ENCODE data around the gene OSBPL9.
"Not testable (repeated sequence)": the region's sequence is repeated elsewhere in the genome, so short reads cannot be mapped to it uniquely, and the experiment has no call there.

The OSBPL9 gene

GRCh38 chr1:51689643-51690042, 72.8 kb downstream of the OSBPL9 start:
- no peak for ATAC-seq (replicated peaks; ENCODE audit: extremely low read depth, poor library complexity, severe bottlenecking)
- Mint-ChIP-seq H3K4me1 (peaks cover 13% of the 10 kb centered on the region), H3K4me3 (no peak overlapping the region), H3K27me3 (no peaks in the 10 kb centered on the region), H3K9me3 (no peaks in the 10 kb centered on the region), H3K27ac (ENCODE audit: low read depth) (no peak overlapping the region), H3K36me3 (ENCODE audit: insufficient read depth) (peaks cover 5% of the 10 kb centered on the region)
- DNase-seq (ENCODE audit: low spot score in 2 of 2): no peak

GRCh38 chr1:51690285-51690961, 73.5 kb downstream of the OSBPL9 start:
- no peak for DNase-seq (ENCODE audit: low spot score in 2 of 2)
- no peaks in the 10 kb centered on the region for H3K27me3 Mint-ChIP-seq
- H3K9me3 Mint-ChIP-seq: no peaks in the 10 kb centered on the region
- peaks cover 2% of the 10 kb centered on the region for H3K36me3 Mint-ChIP-seq (ENCODE audit: insufficient read depth)
- no peak for ATAC-seq (replicated peaks; ENCODE audit: extremely low read depth, poor library complexity, severe bottlenecking)
- no peak overlapping the region for H3K27ac Mint-ChIP-seq (ENCODE audit: low read depth)
- peaks cover 13% of the 10 kb centered on the region for H3K4me1 Mint-ChIP-seq
- H3K4me3 Mint-ChIP-seq: no peak overlapping the region

- DNase-seq (ENCODE audit: low spot score in 2 of 2) (no peak), ATAC-seq (replicated peaks; ENCODE audit: extremely low read depth, poor library complexity, severe bottlenecking) (no peak)
- Mint-ChIP-seq H3K27me3 (no peaks in the 10 kb centered on the region), H3K4me3 (no peak overlapping the region), H3K36me3 (ENCODE audit: insufficient read depth) (peaks cover 2% of the 10 kb centered on the region), H3K27ac (ENCODE audit: low read depth) (no peak overlapping the region), H3K4me1 (peaks cover 13% of the 10 kb centered on the region), H3K9me3 (no peaks in the 10 kb centered on the region)
Observed at GRCh38 chr1:51691920-51692319, 75.0 kb downstream of the OSBPL9 start.

DNA sequence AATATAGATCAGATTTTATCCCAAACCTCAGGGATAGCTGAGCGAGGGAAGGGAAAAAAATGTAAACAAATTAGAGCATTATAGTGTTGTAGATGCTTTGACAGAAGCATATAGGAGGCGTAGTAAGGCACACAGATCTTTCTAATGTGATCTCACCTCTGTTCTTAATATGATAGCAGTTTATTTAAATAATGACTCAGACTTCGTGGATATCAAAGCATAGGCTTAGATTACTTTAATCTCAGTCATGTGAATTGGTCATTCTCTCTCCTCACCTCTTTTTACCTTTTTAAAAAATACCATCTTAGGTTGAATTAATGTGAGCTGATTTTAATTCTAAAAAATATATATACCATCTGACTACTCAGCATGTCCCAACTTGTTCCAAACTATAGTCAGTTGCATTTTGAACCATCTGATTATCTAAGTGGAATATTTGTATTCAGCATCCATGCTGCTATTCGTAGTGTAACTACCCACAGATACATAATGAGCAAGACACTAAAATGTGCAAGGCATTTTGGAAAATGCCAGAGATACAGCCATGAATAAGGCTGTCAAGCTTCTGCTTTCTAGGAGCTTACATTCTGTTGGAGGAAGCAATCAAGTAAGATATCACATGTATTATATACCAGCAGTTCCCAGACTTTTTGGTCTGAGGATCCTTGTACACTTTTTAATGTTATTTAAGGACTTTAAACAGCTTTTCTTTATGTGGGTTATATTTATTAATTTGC, 76.7 kb downstream of the OSBPL9 start:
- Mint-ChIP-seq H3K27me3 (no peaks in the 10 kb centered on the region), H3K4me3 (no peak overlapping the region), H3K9me3 (no peaks in the 10 kb centered on the region), H3K36me3 (ENCODE audit: insufficient read depth) (no peaks in the 10 kb centered on the region), H3K27ac (ENCODE audit: low read depth) (no peak overlapping the region), H3K4me1 (peaks cover 5% of the 10 kb centered on the region)
- ATAC-seq (replicated peaks; ENCODE audit: extremely low read depth, poor library complexity, severe bottlenecking) (no peak), DNase-seq (ENCODE audit: low spot score in 2 of 2) (no peak)

- H3K4me3 Mint-ChIP-seq: no peak overlapping the region
- no peaks in the 10 kb centered on the region for H3K9me3 Mint-ChIP-seq
- DNase-seq (ENCODE audit: low spot score in 2 of 2) (no peak), ATAC-seq (replicated peaks; ENCODE audit: extremely low read depth, poor library complexity, severe bottlenecking) (no peak)
- H3K27me3 Mint-ChIP-seq: no peaks in the 10 kb centered on the region
- H3K36me3 Mint-ChIP-seq (ENCODE audit: insufficient read depth): no peaks in the 10 kb centered on the region
- H3K27ac Mint-ChIP-seq (ENCODE audit: low read depth): no peak overlapping the region
- peaks cover 7% of the 10 kb centered on the region for H3K4me1 Mint-ChIP-seq
Observed at GRCh38 chr1:51697166-51697565, 80.3 kb downstream of the OSBPL9 start.

DNA sequence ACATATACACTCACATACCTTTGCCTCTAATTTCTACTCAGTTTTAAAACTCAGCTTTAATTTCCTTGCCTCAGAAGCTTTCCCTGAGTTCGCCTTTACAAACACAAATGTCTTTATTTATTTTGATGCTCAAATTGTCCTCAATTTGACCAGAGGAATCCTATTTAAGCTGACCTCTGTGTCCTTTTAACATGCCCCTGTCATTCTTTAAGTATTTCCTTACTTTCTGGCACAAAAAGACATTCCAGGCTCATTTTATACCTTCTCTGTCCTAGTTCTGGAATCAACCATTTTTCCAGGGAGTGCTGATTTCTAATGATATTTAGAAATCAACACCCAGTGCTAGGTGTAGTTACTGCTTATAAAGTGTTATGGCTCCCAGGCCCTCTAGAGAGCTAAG, 82.5 kb downstream of the OSBPL9 start:
- Mint-ChIP-seq H3K27ac (ENCODE audit: low read depth) (no peak overlapping the region), H3K36me3 (ENCODE audit: insufficient read depth) (peaks cover 3% of the 10 kb centered on the region), H3K4me3 (no peak overlapping the region), H3K9me3 (no peaks in the 10 kb centered on the region), H3K4me1 (peaks cover 7% of the 10 kb centered on the region), H3K27me3 (no peaks in the 10 kb centered on the region)
- DNase-seq (ENCODE audit: low spot score in 2 of 2) (no peak), ATAC-seq (replicated peaks; ENCODE audit: extremely low read depth, poor library complexity, severe bottlenecking) (no peak)

GRCh38 chr1:51701782-51702181, 84.9 kb downstream of the OSBPL9 start:
- not testable (repeated sequence) for H3K9me3 Mint-ChIP-seq; DNase-seq (ENCODE audit: low spot score in 2 of 2); H3K27ac Mint-ChIP-seq (ENCODE audit: low read depth); ATAC-seq (replicated peaks; ENCODE audit: extremely low read depth, poor library complexity, severe bottlenecking); H3K4me3 Mint-ChIP-seq; H3K27me3 Mint-ChIP-seq; H3K36me3 Mint-ChIP-seq (ENCODE audit: insufficient read depth)
- H3K4me1 Mint-ChIP-seq: peaks cover 13% of the 10 kb centered on the region

GRCh38 chr1:51702220-51702619, 85.3 kb downstream of the OSBPL9 start:
- not testable (repeated sequence) for H3K9me3 Mint-ChIP-seq; H3K4me3 Mint-ChIP-seq; DNase-seq (ENCODE audit: low spot score in 2 of 2); H3K36me3 Mint-ChIP-seq (ENCODE audit: insufficient read depth); H3K27ac Mint-ChIP-seq (ENCODE audit: low read depth); H3K27me3 Mint-ChIP-seq; ATAC-seq (replicated peaks; ENCODE audit: extremely low read depth, poor library complexity, severe bottlenecking)
- peaks cover 18% of the 10 kb centered on the region for H3K4me1 Mint-ChIP-seq

DNA sequence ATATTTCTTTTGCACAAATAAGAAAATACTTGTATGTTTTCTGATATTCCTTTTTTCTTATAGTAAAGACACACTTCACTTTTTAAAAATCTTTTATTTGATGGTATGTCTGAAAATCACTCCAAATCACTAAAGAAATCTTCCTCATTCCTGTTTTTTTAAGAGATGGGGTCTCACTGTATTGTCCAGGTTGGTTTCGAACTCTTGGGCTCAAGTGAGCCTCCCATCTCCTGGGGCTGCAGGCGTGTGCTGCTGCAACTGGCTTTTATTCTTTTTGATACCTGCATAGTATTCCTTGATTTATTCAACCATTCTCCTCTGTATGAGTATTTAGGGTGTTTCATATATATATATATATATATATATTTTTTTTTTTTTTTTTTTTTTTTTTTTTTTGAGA, 88.1 kb downstream of the OSBPL9 start:
- Mint-ChIP-seq H3K4me1 (peaks cover 21% of the 10 kb centered on the region), H3K36me3 (ENCODE audit: insufficient read depth) (peaks cover 3% of the 10 kb centered on the region), H3K9me3 (no peaks in the 10 kb centered on the region), H3K27me3 (no peaks in the 10 kb centered on the region), H3K4me3 (no peak overlapping the region), H3K27ac (ENCODE audit: low read depth) (no peak overlapping the region)
- ATAC-seq (replicated peaks; ENCODE audit: extremely low read depth, poor library complexity, severe bottlenecking): no peak
- no peak for DNase-seq (ENCODE audit: low spot score in 2 of 2)

GRCh38 chr1:51708911-51709760, 92.2 kb downstream of the OSBPL9 start:
- Mint-ChIP-seq H3K27me3 (no peaks in the 10 kb centered on the region), H3K9me3 (no peaks in the 10 kb centered on the region), H3K27ac (ENCODE audit: low read depth) (no peak overlapping the region)

DNA sequence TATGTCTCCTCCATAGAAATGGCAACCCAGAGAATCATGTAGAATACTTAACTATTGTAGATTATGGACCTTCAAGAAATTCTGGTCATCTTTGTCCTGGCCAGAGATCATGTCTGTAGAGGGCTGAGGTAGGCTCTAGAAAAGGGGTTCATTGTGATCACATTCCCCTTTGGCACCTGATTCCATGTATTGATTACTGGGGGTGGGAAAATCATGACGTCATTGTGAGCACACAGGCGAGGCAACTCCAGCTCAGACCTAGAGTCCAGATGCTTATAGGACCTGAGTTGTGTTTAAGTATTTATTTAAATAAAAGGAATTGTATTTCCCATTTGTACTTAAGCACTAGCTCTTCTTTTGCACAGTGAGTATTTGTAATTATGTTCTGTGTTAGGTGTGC, 93.1 kb downstream of the OSBPL9 start:
- peaks cover 3% of the 10 kb centered on the region for H3K36me3 Mint-ChIP-seq (ENCODE audit: insufficient read depth)
- no peak overlapping the region for H3K27ac Mint-ChIP-seq (ENCODE audit: low read depth)
- H3K4me3 Mint-ChIP-seq: no peak overlapping the region
- no peaks in the 10 kb centered on the region for H3K9me3 Mint-ChIP-seq
- ATAC-seq (replicated peaks; ENCODE audit: extremely low read depth, poor library complexity, severe bottlenecking) (no peak), DNase-seq (ENCODE audit: low spot score in 2 of 2) (no peak)
- peaks cover 13% of the 10 kb centered on the region for H3K4me1 Mint-ChIP-seq
- H3K27me3 Mint-ChIP-seq: no peaks in the 10 kb centered on the region

More at GRCh38 chr1:51708911-51709760, 92.2 kb downstream of the OSBPL9 start:
- no peak for ATAC-seq (replicated peaks; ENCODE audit: extremely low read depth, poor library complexity, severe bottlenecking)
- no peak for DNase-seq (ENCODE audit: low spot score in 2 of 2)
- Mint-ChIP-seq H3K4me3 (no peak overlapping the region), H3K36me3 (ENCODE audit: insufficient read depth) (no peaks in the 10 kb centered on the region), H3K4me1 (peaks cover 17% of the 10 kb centered on the region)

DNA sequence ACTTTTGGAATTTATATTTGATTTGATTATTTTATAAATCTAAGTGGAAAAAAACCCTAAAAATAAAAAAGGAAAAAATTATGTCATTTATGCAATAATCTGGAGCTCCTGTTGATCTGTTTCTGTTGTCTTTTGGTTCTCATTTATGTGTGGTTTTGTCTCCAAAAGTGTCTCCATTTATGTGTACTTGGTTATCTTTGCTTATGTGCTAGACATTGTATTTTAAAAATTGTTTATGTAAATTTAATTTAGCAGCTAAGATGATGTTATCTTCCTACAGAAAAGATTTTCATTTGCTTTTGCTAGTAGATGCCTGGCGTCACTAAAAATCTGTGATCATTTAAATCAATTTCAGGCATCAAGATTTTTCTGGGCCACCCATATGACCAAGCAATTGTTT, 95.7 kb downstream of the OSBPL9 start:
- H3K9me3 Mint-ChIP-seq: no peaks in the 10 kb centered on the region
- peaks cover 6% of the 10 kb centered on the region for H3K4me1 Mint-ChIP-seq
- H3K36me3 Mint-ChIP-seq (ENCODE audit: insufficient read depth): peaks cover 3% of the 10 kb centered on the region
- H3K4me3 Mint-ChIP-seq: no peak overlapping the region
- no peak for DNase-seq (ENCODE audit: low spot score in 2 of 2)
- H3K27ac Mint-ChIP-seq (ENCODE audit: low read depth): no peak overlapping the region
- H3K27me3 Mint-ChIP-seq: no peaks in the 10 kb centered on the region
- ATAC-seq (replicated peaks; ENCODE audit: extremely low read depth, poor library complexity, severe bottlenecking): no peak
